Measurements from ENCODE around the gene IQCB1.
"Not testable (repeated sequence)": the region's sequence is repeated elsewhere in the genome, so short reads cannot be mapped to it uniquely, and the experiment has no call there.

The IQCB1 gene, protein sequence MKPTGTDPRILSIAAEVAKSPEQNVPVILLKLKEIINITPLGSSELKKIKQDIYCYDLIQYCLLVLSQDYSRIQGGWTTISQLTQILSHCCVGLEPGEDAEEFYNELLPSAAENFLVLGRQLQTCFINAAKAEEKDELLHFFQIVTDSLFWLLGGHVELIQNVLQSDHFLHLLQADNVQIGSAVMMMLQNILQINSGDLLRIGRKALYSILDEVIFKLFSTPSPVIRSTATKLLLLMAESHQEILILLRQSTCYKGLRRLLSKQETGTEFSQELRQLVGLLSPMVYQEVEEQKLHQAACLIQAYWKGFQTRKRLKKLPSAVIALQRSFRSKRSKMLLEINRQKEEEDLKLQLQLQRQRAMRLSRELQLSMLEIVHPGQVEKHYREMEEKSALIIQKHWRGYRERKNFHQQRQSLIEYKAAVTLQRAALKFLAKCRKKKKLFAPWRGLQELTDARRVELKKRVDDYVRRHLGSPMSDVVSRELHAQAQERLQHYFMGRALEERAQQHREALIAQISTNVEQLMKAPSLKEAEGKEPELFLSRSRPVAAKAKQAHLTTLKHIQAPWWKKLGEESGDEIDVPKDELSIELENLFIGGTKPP

DNA sequence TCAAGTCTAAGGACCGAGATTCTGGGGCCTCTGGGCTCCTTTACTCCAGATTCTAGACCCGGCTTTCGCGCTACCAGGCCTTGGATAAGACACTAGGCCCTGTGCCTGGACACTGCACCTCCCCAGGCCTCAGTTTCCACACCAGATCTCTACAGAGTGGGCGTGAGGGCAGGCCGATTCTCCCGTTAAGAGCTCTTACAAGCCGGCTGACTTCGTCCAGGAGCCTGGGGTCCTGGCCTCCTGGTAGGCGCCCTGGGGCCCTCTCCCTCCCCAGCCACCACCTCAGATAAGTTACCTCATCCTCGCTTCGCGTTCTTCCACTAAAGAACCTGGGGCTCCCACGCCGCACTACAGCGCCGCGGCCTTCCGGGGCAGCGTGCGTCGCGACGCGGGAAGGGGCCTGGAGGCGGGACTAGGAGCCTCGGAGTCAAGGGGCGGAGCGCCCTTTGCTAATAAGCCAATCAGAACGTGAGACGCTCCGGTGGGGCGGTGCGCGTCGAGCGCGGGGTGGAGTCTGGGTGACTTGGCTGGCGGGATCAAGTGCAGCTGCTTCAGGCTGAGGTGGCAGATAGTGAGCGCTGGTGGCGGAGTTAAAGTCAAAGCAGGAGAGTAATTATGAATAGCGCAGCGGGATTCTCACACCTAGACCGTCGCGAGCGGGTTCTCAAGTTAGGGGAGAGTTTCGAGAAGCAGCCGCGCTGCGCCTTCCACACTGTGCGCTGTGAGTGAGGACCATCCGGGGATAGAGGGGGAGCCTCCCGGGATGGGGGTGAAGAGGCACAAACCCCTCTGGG lies at the start of gene IQCB1, which contains the start of gene EAF2:
IQCB1 (minus strand) TSS at position 390 of the 794 bp plus-strand sequence. CDS start 6,100 bp downstream, outside the sequence.
EAF2 (plus strand) TSS at position 539 of the 794 bp plus-strand sequence; CDS start at position 616, 77 bp downstream.
- DNase-seq = peak; percentile 95

DNA sequence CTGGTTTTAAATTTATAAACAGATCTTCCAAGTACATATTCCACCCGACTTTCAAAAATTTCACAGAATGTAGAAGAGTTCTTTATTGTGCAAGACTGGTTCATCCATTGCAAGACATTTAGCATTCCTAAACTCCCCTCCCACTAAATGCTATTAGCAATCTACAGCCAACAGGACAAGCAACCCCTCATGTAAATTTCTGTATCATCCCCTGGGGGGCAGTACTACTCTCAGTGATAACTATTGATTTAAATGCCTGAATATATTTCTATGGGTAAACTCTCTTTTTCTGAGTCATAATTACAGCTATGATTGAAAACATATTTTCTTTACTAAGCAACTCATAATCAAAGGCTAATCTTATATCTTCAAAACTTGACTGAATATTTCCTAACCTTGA lies 48.6 kb upstream of the IQCB1 start:
- no peak for DNase-seq

DNA sequence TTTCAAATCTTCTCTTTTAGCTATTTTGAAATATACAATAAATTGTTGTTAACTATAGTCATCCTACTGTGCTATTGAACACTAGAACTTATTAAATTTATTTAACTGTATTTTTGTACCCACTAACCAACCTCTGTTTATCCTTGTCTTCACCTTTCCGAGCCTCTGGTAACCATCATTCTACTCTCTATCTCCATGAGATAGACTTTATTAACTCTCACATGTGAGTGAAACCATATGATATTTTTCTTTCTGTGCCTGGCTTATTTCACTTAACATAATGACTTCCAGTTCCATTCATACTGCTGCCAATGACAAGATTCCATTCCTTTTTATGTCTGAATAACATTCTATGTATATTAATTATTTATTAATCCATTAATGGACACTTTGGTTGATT lies 43.6 kb upstream of the IQCB1 start:
- no peak for DNase-seq

DNA sequence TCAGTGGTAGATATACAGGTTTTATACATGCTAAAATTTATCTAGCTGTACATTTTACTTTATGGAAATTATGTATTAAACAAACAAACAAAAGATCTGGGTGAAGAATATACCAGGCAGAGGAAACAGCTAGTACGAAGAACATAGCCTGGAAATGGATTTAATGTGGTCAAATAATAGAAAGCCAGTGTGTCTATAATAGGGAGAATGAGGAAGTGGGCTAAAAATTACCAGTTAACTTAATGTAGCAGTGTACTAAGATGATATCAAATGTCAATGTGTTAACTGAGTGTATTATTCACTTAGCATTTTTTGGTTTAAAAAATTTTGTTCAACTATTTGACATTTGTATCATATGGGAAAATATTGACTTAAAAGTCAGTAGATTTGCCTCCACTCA lies 36.6 kb upstream of the IQCB1 start:
- no peak for DNase-seq

DNA sequence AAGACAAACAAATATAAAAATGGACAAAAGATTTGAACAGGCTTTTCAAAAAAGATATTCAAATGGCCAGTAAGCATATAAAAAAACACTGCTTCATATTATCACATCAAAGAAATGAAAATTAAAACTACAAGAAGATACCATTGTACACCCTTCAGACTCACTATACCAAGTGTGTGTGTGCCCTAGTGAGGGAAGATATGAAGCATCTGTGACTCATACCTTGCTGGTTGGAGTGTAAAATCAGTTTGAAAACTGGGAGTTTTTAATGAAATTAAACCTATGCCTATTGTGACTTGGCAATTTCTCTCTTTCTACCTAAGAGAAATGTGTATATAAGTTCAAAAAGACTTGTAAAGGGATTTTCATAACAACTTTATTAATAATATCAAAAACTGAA lies 35.9 kb upstream of the IQCB1 start:
- no peak for DNase-seq

DNA sequence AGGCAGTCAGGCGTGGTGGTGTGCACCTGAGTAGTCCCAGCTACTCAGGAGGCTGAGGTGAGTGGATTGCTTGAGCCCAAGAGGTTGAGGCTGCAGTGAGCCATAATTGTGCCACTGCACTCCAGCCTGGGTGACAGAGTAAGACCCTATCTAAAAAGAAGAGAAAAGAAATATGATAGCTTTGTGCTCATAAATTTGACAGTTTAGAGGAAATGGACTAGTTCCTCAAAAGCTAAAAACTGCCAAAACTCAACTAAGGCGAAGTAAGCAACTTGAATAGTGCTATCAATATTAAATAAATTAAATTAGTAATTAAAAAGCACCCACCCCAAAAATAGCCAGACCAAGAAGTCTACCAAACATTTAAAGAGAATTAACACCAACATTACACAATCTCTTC lies 34.9 kb upstream of the IQCB1 start:
- no peak for DNase-seq

DNA sequence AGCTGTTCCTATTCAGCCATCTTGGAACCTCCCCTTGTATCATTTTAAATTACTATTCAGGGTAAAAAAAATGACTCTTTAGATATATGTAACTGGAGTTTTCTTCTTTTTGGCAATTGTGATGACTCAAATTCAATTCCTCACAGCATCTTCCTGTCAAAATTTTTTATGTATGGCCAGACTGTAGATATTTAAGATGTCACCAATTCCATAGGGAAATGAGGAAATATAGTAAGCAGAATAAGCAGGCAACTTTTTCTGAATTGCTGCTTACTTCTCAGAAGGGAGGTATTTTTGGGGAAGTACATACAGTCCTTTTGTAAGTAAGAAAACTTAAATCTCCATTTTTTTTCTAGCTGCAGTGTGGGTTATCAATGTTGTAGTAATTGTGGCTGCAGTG lies 28.9 kb upstream of the IQCB1 start:
- DNase-seq = no peak

DNA sequence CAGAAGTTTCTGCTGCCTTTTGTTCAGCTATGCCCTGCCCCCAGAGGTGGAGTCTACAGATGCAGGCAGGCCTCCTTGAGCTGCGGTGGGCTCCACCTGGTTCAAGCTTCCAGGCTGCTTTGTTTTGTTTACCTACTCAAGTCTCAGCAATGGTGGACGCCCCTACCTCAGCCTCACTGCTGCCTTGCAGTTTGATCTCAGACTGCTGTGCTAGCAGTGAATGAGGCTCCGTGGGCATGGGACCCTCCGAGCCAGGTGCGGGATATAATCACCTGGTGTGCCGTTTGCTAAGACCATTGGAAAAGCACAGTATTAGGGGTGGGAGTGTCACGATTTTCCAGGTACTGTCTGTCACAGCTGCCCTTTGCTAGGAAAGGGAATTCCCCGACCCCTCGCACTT lies 28.4 kb upstream of the IQCB1 start:
- not testable (repeated sequence) for DNase-seq

DNA sequence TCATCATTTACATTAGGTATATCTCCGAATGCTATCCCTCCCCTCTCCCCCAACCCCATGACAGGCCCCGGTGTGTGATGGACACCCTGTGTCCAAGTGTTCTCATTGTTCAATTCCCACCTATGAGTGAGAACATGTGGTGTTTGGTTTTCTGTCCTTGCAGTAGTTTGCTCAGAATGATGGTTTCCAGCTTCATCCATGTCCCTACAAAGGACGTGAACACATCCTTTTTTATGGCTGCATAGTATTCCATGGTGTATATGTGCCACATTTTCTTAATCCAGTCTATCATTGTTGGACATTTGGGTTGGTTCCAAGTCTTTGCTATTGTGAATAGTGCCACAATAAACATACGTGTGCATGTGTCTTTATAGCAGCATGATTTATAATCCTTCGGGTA lies 22.9 kb upstream of the IQCB1 start:
- DNase-seq = not testable (repeated sequence)

DNA sequence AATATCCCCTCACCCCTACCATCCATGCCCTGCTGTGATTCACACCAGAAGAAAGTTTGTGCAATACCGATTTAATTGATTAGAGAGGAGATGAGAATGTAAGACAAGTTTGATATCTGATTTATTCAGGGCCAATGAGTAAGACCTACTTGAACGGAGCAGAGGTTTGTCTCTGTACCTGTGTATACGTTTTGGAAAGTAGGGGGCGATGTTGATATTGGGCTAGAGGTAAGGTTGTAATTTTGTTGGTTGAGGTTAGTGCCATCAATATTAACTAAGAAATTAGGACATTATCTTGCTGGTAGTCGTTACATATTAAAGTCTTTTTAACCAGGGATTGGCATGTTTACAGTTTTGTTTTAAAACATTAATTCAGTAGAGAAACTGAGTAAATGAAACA lies 20.7 kb upstream of the IQCB1 start:
- DNase-seq = no peak

DNA sequence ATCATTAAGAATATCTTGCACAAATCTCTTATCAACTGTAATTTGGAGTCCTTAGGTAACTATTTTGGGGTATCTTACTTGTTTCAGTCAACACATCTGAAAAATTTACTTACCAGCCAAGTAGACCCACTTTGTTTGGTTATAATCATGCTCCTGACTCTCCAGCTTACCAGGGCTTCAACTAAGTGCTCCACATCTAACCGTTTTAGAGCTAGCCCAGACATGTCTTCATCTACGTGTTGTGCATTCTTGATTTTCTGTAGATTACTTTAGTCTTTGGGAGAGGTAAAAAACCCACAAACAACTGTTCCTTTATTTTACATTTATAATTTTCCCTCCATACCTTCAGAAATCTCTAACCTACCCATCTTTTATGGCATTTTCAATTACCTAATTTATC lies 17.4 kb upstream of the IQCB1 start:
- no peak for DNase-seq

DNA sequence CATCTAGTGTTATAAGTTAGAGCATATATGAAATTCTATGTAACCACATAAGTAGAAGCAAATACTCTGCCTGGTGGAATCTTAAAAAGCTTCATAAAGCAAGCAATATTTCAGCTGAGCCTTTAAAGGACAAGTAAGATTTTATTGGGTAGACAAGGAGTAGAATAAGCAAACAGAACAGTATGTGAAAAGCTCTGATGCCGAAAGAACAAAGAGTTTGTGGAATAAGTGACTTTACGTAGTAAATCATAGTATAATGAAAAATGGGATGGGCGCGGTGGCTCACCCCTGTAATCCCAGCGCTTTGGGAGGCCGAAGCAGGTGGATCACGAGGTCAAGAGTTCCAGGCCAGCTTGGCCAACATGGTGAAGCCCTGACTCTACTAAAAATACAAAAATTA lies 10.0 kb upstream of the IQCB1 start:
- DNase-seq = no peak

DNA sequence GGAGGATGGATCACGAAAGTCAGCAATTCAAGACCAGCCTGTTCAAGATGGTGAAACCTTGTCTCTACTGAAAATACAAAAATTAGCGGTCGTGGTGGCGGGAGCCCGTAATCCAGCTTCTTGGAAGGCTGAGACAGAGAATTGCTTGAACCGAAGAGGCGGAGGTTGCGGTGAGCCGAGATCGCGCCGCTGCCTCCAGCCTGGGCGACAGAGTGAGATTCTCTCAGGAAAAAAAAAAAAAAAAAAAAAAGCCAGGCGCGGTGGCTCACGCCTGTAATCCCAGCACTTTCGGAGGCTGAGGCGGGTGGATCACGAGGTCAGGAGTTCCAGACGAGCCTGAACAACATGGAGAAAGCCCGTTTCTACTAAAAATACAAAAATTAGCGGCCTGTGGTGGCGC lies 5.1 kb upstream of the IQCB1 start:
- DNase-seq = no peak

DNA sequence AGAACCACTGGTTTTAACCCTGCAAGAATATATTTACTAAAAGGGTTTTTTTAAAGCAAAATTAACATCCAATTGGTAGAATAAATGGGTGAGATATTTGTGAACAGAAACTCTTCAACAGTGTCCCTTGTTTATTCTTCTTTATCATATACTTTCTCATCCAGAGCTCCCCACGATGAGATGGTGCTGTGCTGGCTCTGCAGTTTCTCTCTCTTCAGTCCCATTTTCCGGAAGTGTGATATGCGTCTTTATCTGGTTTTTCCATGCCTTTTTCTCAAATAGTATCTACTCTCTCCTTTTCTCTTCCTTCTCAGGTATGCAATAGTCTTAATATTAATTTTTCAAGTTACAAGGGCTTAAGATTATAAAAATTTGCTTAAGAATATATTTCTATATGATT lies 1.6 kb upstream of the IQCB1 start:
- DNase-seq = no peak

DNA sequence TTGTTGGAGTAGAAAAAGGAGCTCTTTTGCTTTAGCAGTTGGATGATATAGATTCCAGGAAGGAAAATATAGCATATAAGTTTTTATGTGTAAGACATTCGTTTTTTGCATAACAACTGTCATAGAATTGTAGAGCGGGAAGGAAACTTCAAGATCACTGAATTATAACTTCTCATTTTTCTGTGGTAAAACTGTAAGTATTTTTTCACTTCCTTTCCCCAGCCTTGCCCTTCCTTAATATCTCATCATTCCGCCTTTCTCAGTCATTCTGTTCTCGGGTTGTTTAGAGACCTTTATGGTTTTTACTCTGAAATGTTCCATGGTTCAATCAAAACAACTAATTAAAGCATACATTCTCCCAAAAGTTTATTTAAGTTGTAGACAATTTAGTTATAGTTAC lies 1.2 kb upstream of the IQCB1 start:
- DNase-seq = no peak

DNA sequence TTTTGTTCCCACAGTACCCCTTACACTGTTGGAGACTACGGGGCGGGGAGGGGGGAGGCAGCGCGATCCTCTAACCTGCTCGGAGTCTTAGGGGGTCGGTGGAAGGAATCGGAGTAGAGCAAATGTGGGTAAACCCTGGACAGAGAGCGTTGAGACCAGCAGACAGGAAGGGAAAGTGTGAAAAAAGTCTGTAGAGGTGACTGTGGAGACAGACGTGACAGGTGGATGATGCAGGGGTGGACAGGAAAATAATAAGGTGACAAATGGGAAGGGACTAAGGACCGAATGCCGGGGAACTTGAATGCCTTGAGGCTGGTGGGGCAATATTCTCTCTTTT lies 573 bp upstream of the IQCB1 start:
- no peak for DNase-seq

DNA sequence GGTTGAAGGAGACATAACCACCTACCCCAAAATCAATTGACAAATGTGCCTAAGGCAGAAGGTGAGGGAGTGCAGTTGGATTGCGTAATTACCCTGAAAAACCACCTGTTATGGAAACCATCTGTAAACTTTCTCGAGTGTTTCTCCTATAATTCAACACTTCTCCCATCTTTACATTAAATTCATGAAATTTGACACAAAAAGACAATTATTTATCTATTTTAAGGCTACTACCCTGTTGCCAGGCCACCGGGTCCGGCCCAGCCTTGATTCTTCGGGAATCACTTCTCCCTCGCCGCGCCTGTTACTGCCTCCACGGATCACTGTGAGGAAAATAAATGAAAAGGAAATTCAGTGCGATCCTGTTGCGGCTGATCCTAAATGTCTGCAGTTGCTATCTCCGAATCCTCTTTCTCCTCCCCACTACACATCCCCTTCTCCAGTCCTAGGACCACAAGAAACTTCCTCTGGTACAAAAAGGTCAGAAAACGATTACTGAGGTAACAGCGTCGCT lies 646 bp downstream of the IQCB1 start:
- DNase-seq = no peak

DNA sequence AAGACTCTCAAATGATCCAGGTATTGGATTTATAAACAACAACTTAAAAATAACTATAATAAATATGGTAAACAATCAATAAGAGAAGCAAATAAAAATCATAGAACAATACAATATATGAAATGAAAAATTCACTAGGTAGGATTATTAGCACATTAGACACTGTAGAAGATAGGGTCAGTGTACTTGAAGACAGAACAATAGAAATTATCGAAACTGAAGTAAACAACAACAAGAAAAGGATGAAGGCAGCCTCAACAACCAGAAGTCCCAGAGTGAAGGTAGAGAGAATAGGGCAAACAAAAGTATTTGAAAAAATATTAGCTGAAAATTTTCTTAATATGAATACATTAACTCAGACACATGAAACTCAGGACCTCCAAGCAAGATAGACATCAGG lies 11.9 kb downstream of the IQCB1 start:
- no peak for DNase-seq

DNA sequence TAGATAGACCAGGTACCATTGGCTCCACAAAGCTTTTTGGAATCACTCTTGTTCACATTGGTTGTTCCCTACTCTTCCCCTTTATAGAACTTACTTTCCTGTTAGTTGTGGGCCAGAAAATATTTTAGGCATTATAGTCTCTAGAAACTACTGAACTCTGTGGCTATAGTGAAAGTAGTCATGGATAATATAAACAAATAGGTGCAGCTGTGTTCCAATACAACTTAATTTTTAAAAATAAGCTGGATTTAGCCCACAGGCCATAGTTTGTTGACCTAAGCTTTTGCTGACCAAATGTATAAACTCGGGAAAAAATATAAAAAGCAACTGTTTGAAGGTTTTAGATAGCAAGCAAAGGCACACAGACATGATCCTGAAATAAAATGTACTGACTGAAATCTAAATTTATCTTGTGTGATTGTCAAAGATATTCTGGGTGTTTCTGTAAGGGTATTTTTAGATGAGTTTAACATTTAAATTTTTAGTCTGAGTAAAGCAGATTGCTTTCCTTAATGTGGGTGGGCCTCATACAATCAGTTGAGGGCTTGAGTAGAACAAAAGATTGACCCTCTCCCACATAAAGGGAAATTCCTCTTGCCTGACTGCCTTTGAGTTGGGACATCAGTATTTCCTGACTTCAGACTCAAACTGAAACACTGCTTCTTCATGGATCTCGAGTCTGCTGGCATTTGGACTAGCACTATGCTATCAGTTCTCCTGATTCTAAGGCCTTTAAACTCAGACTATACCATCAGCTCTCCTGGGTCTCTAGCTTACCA lies 13.2 kb downstream of the IQCB1 start:
- DNase-seq = no peak

DNA sequence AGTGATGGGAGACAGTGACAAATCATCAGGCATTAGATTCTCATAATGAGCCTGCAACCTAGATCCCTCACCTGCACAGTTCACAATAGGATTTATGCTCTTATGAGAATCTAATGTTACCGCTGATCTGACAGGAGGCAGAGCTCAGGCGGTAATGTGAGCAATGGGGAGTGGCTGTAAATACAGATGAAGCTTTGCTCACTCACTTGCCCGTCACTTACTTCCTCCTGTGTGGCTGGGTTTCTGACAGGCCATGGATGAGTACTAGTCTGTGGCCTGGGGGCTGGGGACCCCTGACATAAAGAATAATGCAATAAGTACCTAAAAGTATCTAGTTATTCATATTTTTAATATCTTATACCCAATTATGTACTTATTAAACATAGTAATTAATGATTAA lies 15.6 kb downstream of the IQCB1 start:
- no peak for DNase-seq

DNA sequence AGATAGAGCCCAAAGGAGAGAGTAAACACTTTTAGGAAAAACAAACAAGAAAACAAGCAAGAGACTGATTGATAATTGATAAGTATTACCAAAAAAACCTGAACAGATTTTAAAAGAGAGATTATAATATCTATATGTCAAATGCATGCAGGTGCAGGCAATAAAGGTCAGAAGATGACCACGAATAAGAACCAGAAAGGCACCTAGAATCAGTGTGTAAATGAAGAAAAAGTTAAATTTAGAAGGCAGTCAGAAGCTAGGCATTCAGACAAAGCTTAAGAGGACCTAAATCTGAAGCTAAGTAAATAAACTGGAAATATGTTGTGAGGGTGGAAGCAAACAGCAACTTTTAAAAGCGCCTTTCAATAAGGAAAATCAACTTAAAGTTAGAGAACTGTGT lies 16.3 kb downstream of the IQCB1 start:
- DNase-seq = no peak

DNA sequence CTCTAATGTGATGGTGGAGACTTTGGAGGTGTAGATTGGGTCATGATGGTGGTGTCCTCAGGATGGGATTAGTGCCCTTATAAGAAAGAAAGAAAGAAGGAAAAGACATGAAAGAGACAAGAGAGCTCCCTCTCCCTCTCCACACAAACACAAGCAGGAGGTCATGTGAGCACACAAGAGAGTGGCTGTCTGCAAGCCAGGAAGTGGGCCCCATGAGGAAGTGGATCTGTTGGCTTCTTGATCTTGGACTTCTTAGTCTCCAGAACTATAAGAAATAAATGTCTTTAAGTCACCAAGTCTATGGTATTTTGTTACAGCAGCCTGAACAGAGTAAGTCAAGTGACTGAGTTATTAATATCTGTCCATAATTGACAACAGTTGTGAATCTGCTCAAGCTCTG lies 17.1 kb downstream of the IQCB1 start:
- no peak for DNase-seq

DNA sequence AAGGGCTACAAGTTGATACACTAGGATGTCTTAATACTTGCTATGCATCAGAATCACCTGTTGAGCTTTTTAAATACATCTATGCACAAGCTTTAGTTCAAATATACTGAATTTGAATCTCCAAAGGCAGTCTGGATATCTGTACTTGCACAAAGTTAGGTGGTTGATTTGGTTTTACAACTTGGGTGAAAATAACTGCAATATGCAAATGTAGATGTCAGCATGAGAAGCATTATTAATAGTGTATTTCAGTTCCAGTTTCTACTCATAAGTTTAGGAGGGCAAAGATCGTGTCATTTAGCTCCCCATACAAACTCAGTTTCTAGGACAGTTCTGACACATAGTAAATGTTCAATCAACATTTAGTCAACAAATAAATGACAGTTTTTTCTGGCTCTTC lies 25.6 kb downstream of the IQCB1 start:
- DNase-seq = no peak
